ENCODE measurements around the gene ZBTB44.

Gene ZBTB44

DNA sequence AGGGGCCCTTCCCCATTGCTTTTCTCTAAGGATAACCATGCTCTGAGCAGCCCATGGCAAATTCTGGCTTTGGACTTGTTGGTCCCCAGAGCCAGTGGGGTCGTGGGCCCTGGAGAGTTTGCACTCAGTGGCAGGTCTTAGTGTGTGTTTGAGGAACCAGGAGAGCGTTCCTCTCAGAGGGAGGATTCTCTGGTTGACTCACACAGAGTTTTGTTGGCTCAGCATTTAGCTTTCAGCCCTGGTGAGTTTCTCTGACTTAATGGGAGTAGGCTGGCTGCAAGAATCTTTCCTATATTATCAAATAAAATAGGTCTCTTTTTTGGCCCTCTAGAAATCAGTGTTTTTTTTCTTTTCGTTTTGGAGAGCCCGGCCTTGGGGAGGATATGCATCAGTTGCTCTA is 134.2 kb downstream of the ZBTB44 start:
- POLR2A ChIA-PET (ENCODE audit: low non-redundant PET): no interaction called here
- TF ChIP-seq, protein P1, sequence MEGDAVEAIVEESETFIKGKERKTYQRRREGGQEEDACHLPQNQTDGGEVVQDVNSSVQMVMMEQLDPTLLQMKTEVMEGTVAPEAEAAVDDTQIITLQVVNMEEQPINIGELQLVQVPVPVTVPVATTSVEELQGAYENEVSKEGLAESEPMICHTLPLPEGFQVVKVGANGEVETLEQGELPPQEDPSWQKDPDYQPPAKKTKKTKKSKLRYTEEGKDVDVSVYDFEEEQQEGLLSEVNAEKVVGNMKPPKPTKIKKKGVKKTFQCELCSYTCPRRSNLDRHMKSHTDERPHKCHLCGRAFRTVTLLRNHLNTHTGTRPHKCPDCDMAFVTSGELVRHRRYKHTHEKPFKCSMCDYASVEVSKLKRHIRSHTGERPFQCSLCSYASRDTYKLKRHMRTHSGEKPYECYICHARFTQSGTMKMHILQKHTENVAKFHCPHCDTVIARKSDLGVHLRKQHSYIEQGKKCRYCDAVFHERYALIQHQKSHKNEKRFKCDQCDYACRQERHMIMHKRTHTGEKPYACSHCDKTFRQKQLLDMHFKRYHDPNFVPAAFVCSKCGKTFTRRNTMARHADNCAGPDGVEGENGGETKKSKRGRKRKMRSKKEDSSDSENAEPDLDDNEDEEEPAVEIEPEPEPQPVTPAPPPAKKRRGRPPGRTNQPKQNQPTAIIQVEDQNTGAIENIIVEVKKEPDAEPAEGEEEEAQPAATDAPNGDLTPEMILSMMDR (conservative IDR thresholded peaks at IDR 0.05; ENCODE audit: low read depth): no peak
- DNase-seq (ENCODE audit: low spot score): no peak
- H3K27ac ChIP-seq: no peak overlapping the region
- CTCF ChIA-PET: no interaction called here

DNA sequence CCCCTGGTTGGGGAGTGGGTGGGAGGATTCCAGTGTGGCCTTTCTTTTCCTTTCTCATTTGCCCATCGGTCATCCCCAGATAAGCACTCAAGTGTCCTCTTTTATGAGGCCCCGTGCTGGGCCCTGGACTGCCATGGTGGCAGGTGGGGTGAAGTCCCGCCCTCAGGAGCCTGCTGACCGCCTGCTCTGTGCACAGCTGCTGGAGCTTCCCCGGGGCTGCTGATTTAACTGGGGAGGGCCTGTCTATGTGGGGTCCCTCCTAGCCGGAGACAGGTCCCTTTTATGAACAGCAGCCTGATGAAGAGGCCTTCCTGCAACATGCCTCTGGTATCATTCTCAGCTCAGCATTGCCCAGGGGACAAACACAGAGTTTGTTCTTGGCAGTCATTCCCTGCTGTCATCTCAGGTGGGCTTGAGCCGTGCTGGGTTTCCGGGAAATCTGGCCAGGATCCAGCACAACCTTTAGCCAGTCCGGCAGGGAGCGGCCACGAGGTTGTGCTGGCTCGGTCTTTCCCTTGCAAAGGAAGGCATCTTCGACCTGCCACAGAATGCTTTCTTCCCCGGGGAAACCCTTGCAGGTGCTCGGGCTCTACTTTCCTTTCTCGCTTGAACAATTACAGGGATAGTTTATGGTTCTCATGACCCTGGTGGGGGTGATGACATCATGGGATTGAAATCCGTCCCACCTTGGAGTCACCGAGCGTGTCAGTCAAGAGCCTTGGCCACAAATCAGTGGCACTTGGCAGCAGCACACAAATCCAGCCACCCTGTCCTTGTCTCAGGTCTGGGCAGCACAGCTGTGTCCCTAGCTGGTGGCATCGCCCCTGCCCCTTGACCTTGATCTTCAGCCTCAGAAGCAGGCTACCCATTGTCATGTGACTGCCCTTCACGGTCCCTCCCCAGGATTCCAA is 135.1 kb downstream of the ZBTB44 start:
- DNase-seq (ENCODE audit: low spot score): no peak
- ChIA-PET CTCF (no interaction called here), POLR2A (ENCODE audit: low non-redundant PET) (no interaction called here)
- TF ChIP-seq, protein P1 (conservative IDR thresholded peaks at IDR 0.05; ENCODE audit: low read depth): no peak
- peak overlapping the region; percentile 38 for H3K27ac ChIP-seq

GRCh38 chr11:130178441-130179339 is 136.0 kb downstream of the ZBTB44 start:
- POLR2A ChIA-PET (ENCODE audit: low non-redundant PET): no interaction called here
- DNase-seq (ENCODE audit: low spot score): no peak
- TF ChIP-seq, protein P1 (conservative IDR thresholded peaks at IDR 0.05; ENCODE audit: low read depth): no peak
- H3K27ac ChIP-seq: peak overlapping the region; percentile 38
- CTCF ChIA-PET: interaction anchor here (0.6 to 0.7 kb wide), 2 partner anchors 23 to 187 kb away, joined by 3 read pairs; no protein-coding TSS in a partner anchor

- TF ChIP-seq, protein P1 (conservative IDR thresholded peaks at IDR 0.05; ENCODE audit: low read depth): no peak
- H3K27ac ChIP-seq: no peak overlapping the region
- no peak for DNase-seq (ENCODE audit: low spot score)
- CTCF ChIA-PET: no interaction called here
- POLR2A ChIA-PET (ENCODE audit: low non-redundant PET): no interaction called here
Measured at GRCh38 chr11:130177782-130178181, 136.9 kb downstream of the ZBTB44 start.
